ENCODE results near the gene RUBCN.
"Not testable (repeated sequence)": the region's sequence is repeated elsewhere in the genome, so short reads cannot be mapped to it uniquely, and the experiment has no call there.

Gene RUBCN

DNA sequence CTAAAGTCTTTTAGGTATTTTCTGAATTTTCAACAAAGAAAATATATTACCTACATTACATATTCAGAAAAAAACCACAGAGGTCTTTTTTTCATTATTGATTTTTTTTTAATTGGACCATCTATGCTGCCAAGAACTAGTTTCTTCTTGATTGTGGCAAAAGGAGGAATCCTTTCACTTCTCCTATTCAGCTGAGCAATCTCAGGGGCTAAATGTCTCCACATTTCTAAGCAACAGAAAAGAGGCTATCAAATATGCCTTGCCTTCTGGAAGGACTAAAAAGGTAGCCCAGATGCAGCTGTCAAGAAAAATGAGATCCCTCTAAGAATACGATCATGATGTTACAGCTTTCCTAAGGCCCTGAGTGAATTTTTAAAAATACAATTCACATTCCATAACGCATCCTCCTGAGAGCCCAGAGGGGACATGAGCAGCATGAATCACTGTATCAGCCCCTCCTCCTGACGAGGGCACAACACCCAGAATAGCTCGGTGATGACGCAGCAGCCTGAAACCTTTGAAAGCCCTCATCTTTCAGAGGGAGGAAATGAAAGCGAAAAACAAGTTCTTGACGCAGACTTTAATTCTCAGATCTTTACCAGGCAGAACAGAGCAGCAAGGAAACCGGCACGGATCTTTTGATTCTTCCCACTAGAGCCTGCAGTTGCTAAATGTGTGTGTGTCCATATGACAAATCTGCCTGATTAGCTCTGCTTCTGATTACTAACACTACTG lies 24.6 kb downstream of the RUBCN start:
- no peak for TF ChIP-seq EZH2 (IDR thresholded peaks at IDR 0.05)
- peak; percentile 51 for TF ChIP-seq FOXP2 (optimal IDR thresholded peaks at IDR 0.05; ENCODE audit: control extremely low read depth, extremely low read length, insufficient read depth)
- DNase-seq (ENCODE audit: low read depth, low spot score): peak; percentile 90
- peaks cover 9% of the 10 kb centered on the region for H3K36me3 ChIP-seq (ENCODE audit: insufficient read depth, low read length)
- peak overlapping the region; percentile 76 for H3K9ac ChIP-seq (ENCODE audit: insufficient read length)
- H3K27ac ChIP-seq: peak overlapping the region; percentile 95
- H3K4me3 ChIP-seq: peak overlapping the region; percentile 72
- H3K9me3 ChIP-seq (ENCODE audit: low read depth, low read length): no peaks in the 10 kb centered on the region; the same call in 1 of the 2 replicates

DNA sequence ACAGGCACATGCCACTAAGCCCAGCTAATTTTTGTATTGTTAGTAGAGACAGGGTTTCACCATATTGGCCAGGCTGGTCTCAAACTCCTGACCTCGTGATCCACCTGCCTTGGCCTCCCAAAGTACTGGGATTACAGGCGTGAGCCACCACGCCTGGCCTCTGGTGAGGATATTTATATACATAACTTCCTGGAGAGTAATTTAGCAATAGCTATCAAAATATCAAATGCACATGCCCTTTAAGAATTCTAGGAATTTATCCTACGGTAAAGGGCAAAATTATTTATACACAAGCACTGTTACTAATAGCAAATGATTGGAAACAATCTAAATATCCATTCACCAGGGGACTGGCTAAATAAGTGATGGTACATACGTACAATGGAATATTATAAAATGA lies 25.7 kb downstream of the RUBCN start:
- not testable (repeated sequence) for H3K9ac ChIP-seq (ENCODE audit: insufficient read length)

GRCh38 chr3:197709135-197709534 lies 27.6 kb downstream of the RUBCN start:
- Histone ChIP-seq H3K4me3 (no peak overlapping the region), H3K9ac (ENCODE audit: insufficient read length) (no peak overlapping the region), H3K9me3 (ENCODE audit: low read depth, low read length) (no peaks in the 10 kb centered on the region; the same call in 1 of the 2 replicates), H3K36me3 (ENCODE audit: insufficient read depth, low read length) (peaks cover 11% of the 10 kb centered on the region), H3K27ac (no peak overlapping the region)
- TF ChIP-seq EZH2 (IDR thresholded peaks at IDR 0.05) (no peak), POLR2AphosphoS5 (IDR thresholded peaks at IDR 0.05; ENCODE audit: borderline replicate concordance, low read depth, low read length) (no peak), FOXP2 (optimal IDR thresholded peaks at IDR 0.05; ENCODE audit: control extremely low read depth, extremely low read length, insufficient read depth) (no peak)
- DNase-seq (ENCODE audit: low read depth, low spot score): no peak

More for the DNA sequence above, 25.7 kb downstream of the RUBCN start:
- H3K4me3 ChIP-seq; H3K9me3 ChIP-seq (ENCODE audit: low read depth, low read length); H3K36me3 ChIP-seq (ENCODE audit: insufficient read depth, low read length); DNase-seq (ENCODE audit: low read depth, low spot score): not testable (repeated sequence)
- H3K27ac ChIP-seq: peak overlapping the region; percentile 95; the same call in 1 of the 2 replicates

- peaks cover 24% of the 10 kb centered on the region for H3K36me3 ChIP-seq (ENCODE audit: insufficient read depth, low read length)
- no peak overlapping the region for H3K9ac ChIP-seq (ENCODE audit: insufficient read length)
- no peak for DNase-seq (ENCODE audit: low read depth, low spot score)
- TF ChIP-seq POLR2AphosphoS5 (IDR thresholded peaks at IDR 0.05; ENCODE audit: borderline replicate concordance, low read depth, low read length) (no peak), FOXP2 (optimal IDR thresholded peaks at IDR 0.05; ENCODE audit: control extremely low read depth, extremely low read length, insufficient read depth) (no peak), EZH2 (IDR thresholded peaks at IDR 0.05) (no peak)
- no peaks in the 10 kb centered on the region; the same call in 1 of the 2 replicates for H3K9me3 ChIP-seq (ENCODE audit: low read depth, low read length)
- H3K27ac ChIP-seq: no peak overlapping the region
- no peak overlapping the region for H3K4me3 ChIP-seq
These were observed 30.0 kb downstream of the RUBCN start for GRCh38 chr3:197706658-197707057.

- Histone ChIP-seq H3K36me3 (ENCODE audit: insufficient read depth, low read length) (peaks cover 59% of the 10 kb centered on the region), H3K4me3 (no peak overlapping the region), H3K9ac (ENCODE audit: insufficient read length) (no peak overlapping the region), H3K9me3 (ENCODE audit: low read depth, low read length) (no peaks in the 10 kb centered on the region), H3K27ac (no peak overlapping the region)
- no peak for TF ChIP-seq EZH2 (IDR thresholded peaks at IDR 0.05)
- TF ChIP-seq POLR2AphosphoS5 (IDR thresholded peaks at IDR 0.05; ENCODE audit: borderline replicate concordance, low read depth, low read length): no peak
- no peak for TF ChIP-seq FOXP2 (optimal IDR thresholded peaks at IDR 0.05; ENCODE audit: control extremely low read depth, extremely low read length, insufficient read depth)
- no peak for DNase-seq (ENCODE audit: low read depth, low spot score)
These were observed 34.9 kb downstream of the RUBCN start for GRCh38 chr3:197701841-197702240.

GRCh38 chr3:197700095-197700494 lies 36.6 kb downstream of the RUBCN start:
- peaks cover 68% of the 10 kb centered on the region for H3K36me3 ChIP-seq (ENCODE audit: insufficient read depth, low read length)
- DNase-seq (ENCODE audit: low read depth, low spot score): no peak
- no peak overlapping the region for H3K9ac ChIP-seq (ENCODE audit: insufficient read length)
- H3K27ac ChIP-seq: no peak overlapping the region
- TF ChIP-seq POLR2AphosphoS5 (IDR thresholded peaks at IDR 0.05; ENCODE audit: borderline replicate concordance, low read depth, low read length) (no peak), FOXP2 (optimal IDR thresholded peaks at IDR 0.05; ENCODE audit: control extremely low read depth, extremely low read length, insufficient read depth) (no peak), EZH2 (IDR thresholded peaks at IDR 0.05) (no peak)
- H3K9me3 ChIP-seq (ENCODE audit: low read depth, low read length): no peaks in the 10 kb centered on the region
- no peak overlapping the region for H3K4me3 ChIP-seq

- no peak for DNase-seq (ENCODE audit: low read depth, low spot score)
- no peak overlapping the region for H3K27ac ChIP-seq
- H3K4me3 ChIP-seq: no peak overlapping the region
- H3K36me3 ChIP-seq (ENCODE audit: insufficient read depth, low read length): peaks cover 77% of the 10 kb centered on the region
- H3K9ac ChIP-seq (ENCODE audit: insufficient read length): no peak overlapping the region
- TF ChIP-seq FOXP2 (optimal IDR thresholded peaks at IDR 0.05; ENCODE audit: control extremely low read depth, extremely low read length, insufficient read depth) (no peak), EZH2 (IDR thresholded peaks at IDR 0.05) (no peak), POLR2AphosphoS5 (IDR thresholded peaks at IDR 0.05; ENCODE audit: borderline replicate concordance, low read depth, low read length) (no peak)
- no peaks in the 10 kb centered on the region for H3K9me3 ChIP-seq (ENCODE audit: low read depth, low read length)
These were observed 39.3 kb downstream of the RUBCN start for GRCh38 chr3:197697355-197697754.

- Histone ChIP-seq H3K9me3 (ENCODE audit: low read depth, low read length) (no peaks in the 10 kb centered on the region), H3K9ac (ENCODE audit: insufficient read length) (no peak overlapping the region), H3K36me3 (ENCODE audit: insufficient read depth, low read length) (peaks cover 70% of the 10 kb centered on the region), H3K4me3 (no peak overlapping the region), H3K27ac (no peak overlapping the region)
- DNase-seq (ENCODE audit: low read depth, low spot score): no peak
- TF ChIP-seq FOXP2 (optimal IDR thresholded peaks at IDR 0.05; ENCODE audit: control extremely low read depth, extremely low read length, insufficient read depth) (no peak), POLR2AphosphoS5 (IDR thresholded peaks at IDR 0.05; ENCODE audit: borderline replicate concordance, low read depth, low read length) (no peak), EZH2 (IDR thresholded peaks at IDR 0.05) (no peak)
These were observed 42.5 kb downstream of the RUBCN start for GRCh38 chr3:197694251-197694650.

GRCh38 chr3:197692641-197693040 lies 44.1 kb downstream of the RUBCN start:
- Histone ChIP-seq H3K4me3 (no peak overlapping the region), H3K27ac (0 out of 2 replicates have a peak overlapping the region, but pooled peaks have one; percentile 18), H3K9ac (ENCODE audit: insufficient read length) (no peak overlapping the region), H3K36me3 (ENCODE audit: insufficient read depth, low read length) (peaks cover 61% of the 10 kb centered on the region), H3K9me3 (ENCODE audit: low read depth, low read length) (no peaks in the 10 kb centered on the region)
- TF ChIP-seq EZH2 (IDR thresholded peaks at IDR 0.05) (no peak), FOXP2 (optimal IDR thresholded peaks at IDR 0.05; ENCODE audit: control extremely low read depth, extremely low read length, insufficient read depth) (peak; percentile 67)
- DNase-seq (ENCODE audit: low read depth, low spot score): peak; percentile 62
